Psoas muscle (tissue), 8 donors: ENCODE data around the gene NFKBIZ. TPM values are rescaled to one million over a fixed set of nuclear protein-coding genes. Genes with fewer than 3 reads are reported as not detected.

ENCODE experiments used
- ATAC-seq, 4 donors: fragments of 200-7000 bp; cut with Tn5 transposase; one replicate each; pipeline ENCODE4 v1.9.1; 2020; ENCODE audit warnings: moderate library complexity in 3 of 4, mild to moderate bottlenecking in 2 of 4
- DNase-seq, 2 donors: peaks; one replicate each; pipeline ENCODE4 v3.0.0-alpha.2; 2020
- H3K27ac ChIP-seq: fragments of 200-600 bp; one replicate; pipeline ENCODE4 v1.8.0; 2022
- H3K27me3 ChIP-seq, 3 donors: fragments of 200-600 bp in 1 of 3; one replicate each; pipeline versions ENCODE4 v1.6.1 to v1.8.0; 2013 to 2022; ENCODE audit warnings: low read length in 2 of 3, mild to moderate bottlenecking in 2 of 3, moderate library complexity in 1 of 3; ENCODE audit not compliant: insufficient read depth in 3 of 3
- H3K36me3 ChIP-seq, 2 donors: fragments of 200-600 bp in 1 of 2; one replicate each; pipeline versions ENCODE4 v1.6.1 to v1.8.0; 2013 to 2022; ENCODE audit warnings: low read depth in 1 of 2, mild to moderate bottlenecking in 1 of 2, moderate library complexity in 1 of 2; ENCODE audit not compliant: insufficient read depth in 1 of 2
- H3K4me1 ChIP-seq: fragments of 200-600 bp; one replicate; pipeline ENCODE4 v1.8.0; 2022
- H3K4me3 ChIP-seq: fragments of 200-600 bp; one replicate; pipeline ENCODE4 v1.8.0; 2022; ENCODE audit warnings: mild to moderate bottlenecking
- H3K9me3 ChIP-seq: fragments of 200-600 bp; one replicate; pipeline ENCODE4 v1.8.0; 2022
- WGBS, 3 donors: extraction: QIAGEN DNeasy Blood & Tissue Kit; methylation state at CpG; one replicate each; pipeline versions ENCODE4 v1.1.6 to v1.1.7; 2013; 5-methylcytosine and 5-hydroxymethylcytosine counted together
- intact Hi-C, 2 donors: fragments of 100-400 bp; cut with DNase I; formaldehyde crosslinking; loops; one replicate each; pipeline versions ENCODE4 v1.11.0 to v1.14.2; 2022
- polyA plus RNA-seq, 3 donors: library from polyadenylated mRNA; stranded (reverse); fragments of 200-250 nt; gene quantifications; one replicate each; pipeline ENCODE4 v1.2.3, GENCODE V29; 2013
- total RNA-seq, 4 donors: library from RNA; stranded (reverse); fragmentation: NEBNext Ultra II Directional in 2 of 4; extraction: Animal tissue kit (Norgen Biotek cat#: 25700) in 2 of 4; gene quantifications; one replicate each; pipeline versions ENCODE4 v1.2.1 to v1.2.4, GENCODE V29; 2021 to 2023
- TF ChIP-seq, protein P1 (sequence below): fragments of 200-600 bp; IDR thresholded peaks from one replicate; pipeline ENCODE4 v1.8.0; 2022; ENCODE audit warnings: antibody characterized with exemption
- donor health status: healthy with polysubstance abuse.
- donor health status: DM: no; HTN: no; CAD: no; lungs with moderate emphysema.
- donor health status: Bipolar disorder and iron deficiency.
- donor health status: healthy.
- donor health status: DM: yes; HTN: yes; CAD: no.
- donor health status: DM: no; HTN: no; CAD: no.
- donor health status: DM: no; HTN: no; CAD: no.
- donor health status: DM: yes; HTN: yes; CAD: no.

NFKBIZ gene
- total and polyA plus RNA-seq, 7 donors = 3.0 to 12.5 (median 8.6) TPM

- Histone ChIP-seq H3K9me3 (no peaks in the 10 kb centered on the region), H3K27me3 (no peaks in the 10 kb centered on the region), H3K4me1 (no peaks in the 10 kb centered on the region), H3K27ac (peak overlapping the region; percentile 97), H3K36me3 (peaks cover 8 to 31% of the 10 kb centered on the region in 2 donors), H3K4me3 (peak overlapping the region; percentile 96)
- DNase-seq (peak; percentile 45 to 72), ATAC-seq (peak; percentile 43 to 59 (median 52))
- TF ChIP-seq, protein P1, sequence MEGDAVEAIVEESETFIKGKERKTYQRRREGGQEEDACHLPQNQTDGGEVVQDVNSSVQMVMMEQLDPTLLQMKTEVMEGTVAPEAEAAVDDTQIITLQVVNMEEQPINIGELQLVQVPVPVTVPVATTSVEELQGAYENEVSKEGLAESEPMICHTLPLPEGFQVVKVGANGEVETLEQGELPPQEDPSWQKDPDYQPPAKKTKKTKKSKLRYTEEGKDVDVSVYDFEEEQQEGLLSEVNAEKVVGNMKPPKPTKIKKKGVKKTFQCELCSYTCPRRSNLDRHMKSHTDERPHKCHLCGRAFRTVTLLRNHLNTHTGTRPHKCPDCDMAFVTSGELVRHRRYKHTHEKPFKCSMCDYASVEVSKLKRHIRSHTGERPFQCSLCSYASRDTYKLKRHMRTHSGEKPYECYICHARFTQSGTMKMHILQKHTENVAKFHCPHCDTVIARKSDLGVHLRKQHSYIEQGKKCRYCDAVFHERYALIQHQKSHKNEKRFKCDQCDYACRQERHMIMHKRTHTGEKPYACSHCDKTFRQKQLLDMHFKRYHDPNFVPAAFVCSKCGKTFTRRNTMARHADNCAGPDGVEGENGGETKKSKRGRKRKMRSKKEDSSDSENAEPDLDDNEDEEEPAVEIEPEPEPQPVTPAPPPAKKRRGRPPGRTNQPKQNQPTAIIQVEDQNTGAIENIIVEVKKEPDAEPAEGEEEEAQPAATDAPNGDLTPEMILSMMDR = no peak
- intact Hi-C loops = no loop called here
- 0 to 1% (median 1%) methylated on average over 31 to 67 of the region's 67 CpGs for WGBS, 3 donors
Observed at GRCh38 chr3:101849714-101850245, 466 bp downstream of the NFKBIZ start.

DNA sequence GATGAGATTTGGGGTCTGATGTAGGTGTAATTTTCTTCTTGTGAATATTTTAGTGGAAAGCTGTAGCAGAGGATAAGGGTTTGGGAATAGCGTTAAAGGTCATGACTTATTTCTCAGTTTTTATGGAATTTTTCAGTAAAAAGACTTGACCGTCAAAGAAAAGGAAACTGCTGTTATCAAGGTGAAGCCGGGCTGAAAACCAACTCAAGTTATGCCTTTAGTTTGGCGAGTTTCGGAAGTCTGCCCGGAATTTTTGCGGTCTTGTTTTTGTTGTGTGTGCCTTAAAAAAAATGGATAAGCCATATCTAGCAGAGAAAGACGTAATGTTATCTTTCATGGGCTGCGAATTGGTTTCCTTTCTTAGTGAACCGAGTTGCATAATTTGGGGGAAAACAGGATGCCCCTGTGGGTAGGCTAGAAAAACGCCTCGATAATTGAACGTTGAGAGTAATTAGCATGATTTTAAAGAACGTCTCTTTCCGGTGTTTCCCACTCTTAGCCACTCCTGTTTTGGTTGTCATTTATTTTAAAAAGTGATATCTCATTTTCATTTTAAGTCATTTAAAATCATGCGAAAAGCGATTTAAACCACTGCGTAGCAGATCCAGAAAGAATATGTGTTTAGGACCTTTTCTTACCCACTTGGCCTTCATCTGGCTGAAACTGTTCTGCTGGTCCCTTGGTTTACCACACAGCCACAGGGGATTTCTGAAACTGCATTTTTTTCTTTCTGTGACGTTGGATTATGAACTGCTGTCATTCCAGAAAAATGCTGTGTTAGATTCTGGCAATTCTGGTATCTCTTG, 1.1 kb downstream of the NFKBIZ start:
- H3K9me3 ChIP-seq = no peaks in the 10 kb centered on the region
- H3K36me3 ChIP-seq = peaks cover 12 to 38% of the 10 kb centered on the region in 2 donors
- 18 to 27% (median 22%) methylated on average over 19 of the region's 19 CpGs for WGBS, 3 donors
- no peaks in the 10 kb centered on the region for H3K27me3 ChIP-seq
- peak overlapping the region; percentile 96 for H3K4me3 ChIP-seq
- TF ChIP-seq, protein P1 = no peak
- intact Hi-C loops = no loop called here
- no peaks in the 10 kb centered on the region for H3K4me1 ChIP-seq
- peak overlapping the region; percentile 97 for H3K27ac ChIP-seq
- no peak for DNase-seq
- ATAC-seq = no peak

DNA sequence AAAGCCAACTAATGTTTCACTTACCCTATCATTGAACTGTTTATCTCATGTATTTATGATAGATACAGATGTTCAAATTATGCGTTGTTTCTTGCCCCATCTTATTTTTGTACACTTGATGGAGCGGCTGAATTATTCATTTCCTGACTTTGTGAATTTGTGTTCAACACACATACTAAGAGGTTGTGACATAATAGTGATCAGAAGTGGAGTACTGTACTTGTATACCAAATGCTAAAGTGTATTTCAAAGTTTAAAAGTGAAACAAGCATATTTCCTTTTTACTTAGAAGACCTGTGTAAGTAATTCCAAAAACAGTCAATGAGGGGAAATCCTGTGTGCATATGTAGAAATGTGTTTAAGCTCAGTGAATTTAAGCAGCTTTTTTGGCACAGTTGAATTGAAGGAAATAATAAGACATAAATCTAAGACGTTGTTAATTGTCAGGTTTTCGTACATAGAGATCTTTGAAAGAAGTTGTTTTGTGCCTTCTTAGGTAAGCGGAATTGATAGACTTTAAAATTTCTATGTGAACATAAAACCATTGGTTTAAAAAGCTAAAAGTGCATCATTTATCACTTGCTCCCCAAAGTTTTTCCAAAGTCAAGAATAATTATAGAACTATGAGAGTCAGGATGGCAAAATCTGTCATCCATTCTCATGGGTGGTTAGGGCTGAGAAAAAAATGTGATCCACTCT, 1.9 kb downstream of the NFKBIZ start:
- intact Hi-C loops = no loop called here
- peak overlapping the region; percentile 96 for H3K4me3 ChIP-seq
- H3K4me1 ChIP-seq = no peaks in the 10 kb centered on the region
- no peak for ATAC-seq
- no peaks in the 10 kb centered on the region for H3K27me3 ChIP-seq
- peak overlapping the region; percentile 97 for H3K27ac ChIP-seq
- DNase-seq = no peak
- H3K9me3 ChIP-seq = no peaks in the 10 kb centered on the region
- TF ChIP-seq, protein P1 = no peak
- 57 to 66% (median 58%) methylated on average over 5 of the region's 5 CpGs for WGBS, 3 donors
- H3K36me3 ChIP-seq = peaks cover 12 to 46% of the 10 kb centered on the region in 2 donors

- H3K36me3 ChIP-seq = peaks cover 12 to 54% of the 10 kb centered on the region in 2 donors
- H3K4me1 ChIP-seq = no peaks in the 10 kb centered on the region
- intact Hi-C loops = no loop called here
- H3K27me3 ChIP-seq = no peaks in the 10 kb centered on the region
- DNase-seq (no peak), ATAC-seq (no peak)
- TF ChIP-seq, protein P1 = no peak
- peak overlapping the region; percentile 96 for H3K4me3 ChIP-seq
- H3K27ac ChIP-seq = no peak overlapping the region
- 77 to 87% (median 83%) methylated on average over 6 of the region's 6 CpGs for WGBS, 3 donors
- H3K9me3 ChIP-seq = no peaks in the 10 kb centered on the region
Observed at GRCh38 chr3:101851850-101852714, 2.8 kb downstream of the NFKBIZ start.
